ENCODE data around the gene IL1RAPL2.
"Not testable (repeated sequence)": the region's sequence is repeated elsewhere in the genome, so short reads cannot be mapped to it uniquely, and the experiment has no call there.

IL1RAPL2 gene

DNA sequence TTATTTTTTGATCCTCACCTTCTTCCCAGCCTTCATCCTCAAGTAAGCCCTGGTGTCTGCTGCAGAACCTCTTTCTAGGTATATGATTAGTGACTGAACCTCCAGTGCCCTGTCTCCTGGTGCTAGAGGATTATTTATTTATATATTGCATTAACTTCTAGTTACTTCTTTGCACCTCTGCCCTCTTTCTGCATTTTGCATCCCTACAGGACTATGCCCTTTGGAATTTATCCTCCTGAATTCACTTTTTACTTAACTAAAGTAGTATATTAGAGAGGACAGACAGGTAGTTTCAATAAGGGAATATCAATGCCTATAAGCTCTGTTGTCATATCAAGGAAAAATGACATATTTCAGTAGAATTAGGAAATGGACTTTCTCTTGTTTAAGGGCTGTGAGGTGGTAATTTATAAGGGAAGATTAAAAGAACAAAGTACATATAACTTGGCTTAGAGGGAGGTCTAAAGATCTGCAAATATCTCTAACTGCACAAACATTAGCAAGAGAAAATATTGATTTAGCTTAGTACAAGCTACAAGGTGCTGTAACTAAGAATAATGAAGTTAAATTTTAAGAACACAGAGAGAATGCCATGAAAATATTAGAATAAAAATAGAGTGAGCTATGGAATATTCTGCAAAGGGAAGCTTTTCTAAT is 472.8 kb downstream of the IL1RAPL2 start:
- no peak for DNase-seq

GRCh38 chrX:105050921-105051320 is 484.9 kb downstream of the IL1RAPL2 start:
- no peak for DNase-seq

DNA sequence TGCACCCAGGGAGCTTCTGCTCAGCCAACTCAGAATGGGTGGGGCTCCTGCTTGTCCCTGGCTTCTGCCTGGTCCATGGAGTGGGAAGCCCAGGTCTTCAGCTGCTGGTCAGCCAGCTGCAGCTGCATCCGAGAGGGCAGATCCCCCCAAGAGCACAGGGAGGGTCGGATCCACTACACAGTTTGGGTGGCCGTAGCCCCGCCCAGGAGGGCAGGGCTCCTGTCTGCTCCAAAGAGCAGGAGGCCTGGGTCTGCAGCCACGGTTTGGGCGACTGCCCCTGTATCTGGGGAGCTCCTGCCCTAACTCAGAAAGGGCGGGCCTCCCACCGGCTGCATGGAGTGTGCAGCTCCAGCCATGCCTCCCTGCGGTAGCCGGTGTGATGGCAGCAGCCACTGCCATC is 485.4 kb downstream of the IL1RAPL2 start:
- DNase-seq = no peak

GRCh38 chrX:105052926-105053325 is 486.9 kb downstream of the IL1RAPL2 start:
- DNase-seq = no peak

DNA sequence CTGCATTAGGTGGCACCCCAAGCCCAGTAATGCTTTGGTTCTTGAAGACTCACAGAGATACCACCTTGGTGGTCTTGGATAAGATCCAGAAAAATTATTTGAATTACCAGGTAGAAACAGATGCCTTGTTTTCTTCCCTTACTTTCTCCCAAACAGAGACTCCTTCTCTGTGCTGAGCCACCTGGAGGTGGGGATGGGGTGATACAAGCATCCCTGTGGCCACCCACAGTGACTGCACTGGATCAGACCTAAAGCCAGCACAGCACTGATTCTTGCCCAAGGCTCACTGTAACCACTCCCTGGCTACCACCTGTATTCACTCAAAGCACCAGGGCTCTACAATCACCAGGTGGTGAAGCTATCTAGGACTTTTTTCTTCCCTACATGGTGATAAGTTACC is 497.7 kb downstream of the IL1RAPL2 start:
- DNase-seq = no peak

DNA sequence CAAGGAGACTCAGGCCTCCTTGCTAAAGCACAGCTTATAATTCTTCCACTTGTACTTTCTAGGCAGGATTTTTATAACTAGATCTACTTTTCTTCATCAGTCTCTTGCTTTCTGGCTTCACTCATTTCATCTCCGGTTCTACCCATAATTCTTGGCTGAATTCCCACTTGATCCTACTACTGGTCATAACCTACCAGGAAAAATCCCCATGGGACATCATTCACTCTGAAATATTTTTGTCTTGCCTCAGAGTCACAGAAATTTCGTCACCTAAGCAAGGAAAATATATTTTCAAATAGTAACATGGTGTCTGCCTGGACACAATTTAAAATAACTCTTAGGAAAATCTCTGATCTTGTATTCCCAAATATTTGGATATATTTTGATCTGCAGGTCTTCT is 532.2 kb downstream of the IL1RAPL2 start:
- DNase-seq = no peak

DNA sequence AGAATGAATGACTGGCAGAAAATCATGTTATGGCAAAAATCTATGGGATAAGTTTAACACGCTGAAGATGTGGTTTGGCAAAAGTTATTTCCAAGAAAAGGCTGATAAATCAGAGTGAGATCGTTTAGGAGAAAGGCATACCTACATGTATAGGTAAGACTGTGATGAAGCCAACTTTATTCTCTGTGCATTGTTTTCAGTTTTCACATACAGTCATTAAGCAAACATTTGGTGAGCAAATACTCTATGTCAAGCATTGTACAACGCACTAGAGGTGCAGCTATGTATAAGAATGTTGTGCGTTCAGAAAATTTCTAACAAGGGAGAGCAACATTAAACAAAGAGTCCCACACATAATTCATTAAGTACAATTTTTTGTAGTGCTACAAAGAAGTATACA is 532.8 kb downstream of the IL1RAPL2 start:
- no peak for DNase-seq

DNA sequence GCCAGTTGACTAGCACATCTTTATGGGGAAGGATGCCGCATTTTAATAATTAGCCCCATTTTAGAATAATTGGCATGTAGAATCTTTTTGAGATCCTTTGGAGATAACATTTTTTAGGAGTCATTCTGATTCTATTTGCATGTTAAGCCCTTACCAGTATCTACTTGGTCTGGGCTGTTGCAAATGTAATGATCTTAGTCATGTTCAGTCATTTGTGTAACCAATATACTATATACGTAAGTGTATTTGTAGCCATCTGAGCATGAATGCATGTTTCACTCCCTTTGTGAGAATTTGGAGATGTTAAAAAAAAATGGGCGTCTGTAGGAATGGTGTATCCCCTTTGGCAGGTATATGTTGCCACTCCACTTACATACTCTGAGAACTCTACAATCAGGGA is 535.4 kb downstream of the IL1RAPL2 start:
- DNase-seq = no peak

GRCh38 chrX:105109936-105110335 is 543.9 kb downstream of the IL1RAPL2 start:
- no peak for DNase-seq

- no peak for DNase-seq
These were observed 548.6 kb downstream of the IL1RAPL2 start for GRCh38 chrX:105114554-105115130.

DNA sequence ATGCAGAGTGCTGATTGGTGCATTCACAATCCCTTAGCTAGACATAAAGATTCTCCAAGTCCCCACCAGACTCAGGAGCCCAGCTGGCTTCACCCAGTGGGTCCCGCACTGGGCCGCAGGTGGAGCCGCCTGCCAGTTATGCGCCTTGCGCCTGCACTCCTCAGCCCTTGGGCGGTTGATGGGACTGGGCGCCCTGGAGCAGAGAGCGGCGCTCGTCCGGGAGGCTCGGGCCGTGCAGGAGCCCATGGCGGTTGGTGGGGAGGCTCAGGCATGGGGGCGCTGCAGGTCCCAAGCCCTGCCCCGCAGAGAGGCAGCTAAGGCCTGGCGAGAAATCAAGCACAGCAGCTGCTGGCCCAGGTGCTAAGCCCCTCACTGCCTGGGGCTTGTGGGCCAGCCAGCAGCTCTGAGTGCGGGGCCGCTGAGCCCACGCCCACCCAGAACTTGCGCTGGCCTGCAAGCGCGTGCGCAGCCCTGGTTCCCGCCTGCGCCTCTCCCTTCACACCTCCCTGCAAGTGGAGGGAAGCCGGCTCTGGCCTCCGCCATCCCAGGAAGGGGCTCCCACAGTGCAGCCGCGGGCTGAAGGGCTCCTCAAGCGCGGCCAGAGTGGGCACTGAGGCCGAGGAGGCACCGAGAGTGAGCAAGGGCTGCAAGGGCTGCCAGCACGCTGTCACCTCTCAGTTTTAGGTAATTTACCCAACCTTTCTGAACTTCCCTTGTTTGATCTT is 549.8 kb downstream of the IL1RAPL2 start:
- not testable (repeated sequence) for DNase-seq

- DNase-seq = no peak
These were observed 550.5 kb downstream of the IL1RAPL2 start for GRCh38 chrX:105116486-105116885.

DNA sequence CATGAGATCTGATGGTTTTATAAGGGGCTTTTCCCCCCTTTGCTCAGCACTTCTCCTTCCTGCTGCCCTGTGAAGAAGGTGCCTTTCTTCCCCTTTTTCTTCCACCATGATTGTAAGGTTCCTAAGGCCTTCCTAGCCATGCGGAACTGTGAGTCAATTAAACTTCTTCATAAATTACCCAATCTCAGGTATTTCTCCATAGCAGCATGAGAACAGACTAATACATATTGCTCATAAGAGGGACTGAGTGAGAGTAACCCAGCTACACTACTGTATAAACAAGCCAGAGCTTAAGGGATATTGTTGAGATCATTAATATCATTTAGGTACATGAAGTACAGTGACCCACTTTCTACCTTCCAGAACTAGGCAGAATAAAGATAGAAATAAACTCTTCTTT is 551.6 kb downstream of the IL1RAPL2 start:
- DNase-seq = no peak

GRCh38 chrX:105120463-105120862 is 554.5 kb downstream of the IL1RAPL2 start:
- no peak for DNase-seq

DNA sequence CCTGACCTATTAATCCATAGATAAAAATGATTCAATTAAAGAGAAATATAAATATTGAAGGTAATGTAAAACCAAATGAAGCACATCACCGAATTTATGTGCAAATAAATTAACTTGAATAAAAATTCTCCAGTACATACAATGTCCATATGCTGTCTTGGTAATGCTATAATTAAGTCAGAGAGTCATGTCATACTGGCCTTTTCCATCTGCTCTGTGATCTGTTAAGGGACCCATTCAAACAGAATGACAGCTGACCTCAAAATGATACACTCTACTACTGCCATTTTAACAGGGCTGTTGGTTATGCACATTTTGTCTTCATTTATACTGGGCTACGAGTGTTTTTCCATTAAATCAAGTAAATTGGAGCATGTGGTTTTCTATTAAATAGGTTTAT is 555.2 kb downstream of the IL1RAPL2 start:
- DNase-seq = no peak

DNA sequence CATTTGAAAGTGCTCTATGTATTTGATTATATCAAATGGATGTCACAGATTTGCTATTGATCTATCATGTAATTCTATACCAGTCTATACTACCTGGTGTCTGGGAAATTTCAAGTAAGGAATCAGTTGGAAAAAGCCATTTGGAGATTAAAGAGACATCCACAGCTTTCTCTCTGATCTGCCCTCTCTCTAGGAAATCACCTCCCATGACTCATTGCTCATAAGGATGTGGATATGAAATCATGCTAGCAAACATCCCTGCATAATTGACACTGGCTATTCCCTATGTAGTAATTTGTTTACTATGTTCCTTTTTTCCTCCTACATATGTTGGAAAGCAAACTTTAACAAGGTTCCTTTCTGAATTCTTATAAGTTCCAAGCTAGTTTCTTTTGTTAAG is 560.2 kb downstream of the IL1RAPL2 start:
- DNase-seq = no peak

GRCh38 chrX:105134273-105134672 is 568.3 kb downstream of the IL1RAPL2 start:
- no peak for DNase-seq

GRCh38 chrX:105136786-105137185 is 570.8 kb downstream of the IL1RAPL2 start:
- DNase-seq = no peak

GRCh38 chrX:105150036-105150435 is 584.0 kb downstream of the IL1RAPL2 start:
- no peak for DNase-seq

GRCh38 chrX:105150557-105150956 is 584.6 kb downstream of the IL1RAPL2 start:
- DNase-seq = no peak

DNA sequence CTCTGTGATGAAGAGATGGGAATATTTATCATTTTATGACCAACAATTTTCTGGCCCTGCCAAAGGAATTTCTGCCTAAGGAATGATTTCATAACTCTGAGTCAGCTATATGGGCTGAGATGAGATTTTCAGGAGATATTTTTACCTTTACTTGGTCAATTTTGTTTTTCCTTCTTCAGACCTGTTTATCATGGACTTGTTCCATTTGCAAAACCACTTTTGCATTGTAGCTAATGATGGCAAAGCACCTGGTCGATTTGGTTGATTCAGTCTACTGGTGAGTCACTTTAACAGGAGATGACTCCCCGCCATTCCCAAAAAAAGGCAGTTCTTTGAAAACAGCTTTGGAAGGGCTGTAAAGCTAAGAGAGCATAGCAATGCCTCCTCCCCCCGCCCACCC is 601.2 kb downstream of the IL1RAPL2 start:
- DNase-seq = no peak

DNA sequence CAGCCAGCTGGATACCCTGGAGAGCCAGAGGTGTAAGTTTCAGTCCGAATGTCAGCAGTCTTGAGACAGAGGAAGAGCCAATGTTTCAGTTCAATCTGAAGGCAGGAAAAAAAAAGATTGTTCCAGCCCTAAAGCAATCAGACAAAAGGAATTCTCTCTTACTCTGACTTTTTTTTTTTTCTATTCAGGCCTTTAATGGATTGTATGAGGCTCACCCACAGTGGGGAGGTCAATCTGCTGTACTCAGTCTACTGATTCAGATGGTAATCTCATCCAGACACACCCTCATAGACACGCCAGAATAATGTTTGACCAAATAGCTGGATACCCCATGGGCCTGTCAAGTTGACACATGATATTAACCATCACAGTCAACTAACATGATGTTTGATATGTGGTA is 602.6 kb downstream of the IL1RAPL2 start:
- DNase-seq = no peak

DNA sequence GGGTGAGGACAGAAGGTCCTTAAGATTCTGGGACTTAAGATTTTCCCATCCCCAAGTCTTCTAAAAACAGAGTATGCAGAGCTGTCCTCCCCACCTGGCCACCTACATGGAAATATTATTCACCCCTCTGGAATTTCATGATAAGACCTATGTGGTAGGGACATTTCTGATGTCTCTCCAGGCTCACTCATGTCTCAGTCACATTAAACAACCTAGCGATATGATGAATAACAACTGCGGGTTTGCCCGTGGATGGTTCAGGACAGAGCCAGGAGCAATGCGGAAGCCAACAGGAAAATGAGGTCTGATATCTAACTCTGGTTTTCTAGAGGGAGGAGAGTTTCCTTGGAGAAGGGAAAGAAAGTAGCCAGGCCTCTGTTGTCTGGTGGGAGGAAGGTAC is 607.1 kb downstream of the IL1RAPL2 start:
- no peak for DNase-seq

- DNase-seq = no peak
These were observed 613.6 kb downstream of the IL1RAPL2 start for GRCh38 chrX:105179644-105180043.
